ENCODE data around the gene AP3B2.

DNA sequence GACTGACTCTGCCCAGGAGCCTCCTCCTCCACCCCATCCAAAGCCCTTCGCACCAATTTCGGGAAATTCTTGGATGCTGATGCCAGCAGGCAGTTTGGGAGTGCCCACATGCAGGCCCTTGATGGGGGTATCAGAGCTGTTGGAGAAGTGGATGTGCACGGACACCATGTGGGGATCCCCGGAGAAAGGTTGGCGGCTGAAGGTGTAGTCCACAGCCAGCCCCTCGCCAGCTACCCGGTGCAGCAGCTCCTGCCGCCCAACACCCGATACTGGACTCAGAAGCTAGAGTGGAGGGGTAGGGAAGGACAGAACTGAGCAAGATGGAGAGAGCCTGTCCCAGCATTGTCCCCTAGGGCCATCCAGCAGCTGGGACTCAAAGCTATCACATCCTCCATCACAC, 47.0 kb downstream of the AP3B2 start:
- TF ChIP-seq, protein P1, sequence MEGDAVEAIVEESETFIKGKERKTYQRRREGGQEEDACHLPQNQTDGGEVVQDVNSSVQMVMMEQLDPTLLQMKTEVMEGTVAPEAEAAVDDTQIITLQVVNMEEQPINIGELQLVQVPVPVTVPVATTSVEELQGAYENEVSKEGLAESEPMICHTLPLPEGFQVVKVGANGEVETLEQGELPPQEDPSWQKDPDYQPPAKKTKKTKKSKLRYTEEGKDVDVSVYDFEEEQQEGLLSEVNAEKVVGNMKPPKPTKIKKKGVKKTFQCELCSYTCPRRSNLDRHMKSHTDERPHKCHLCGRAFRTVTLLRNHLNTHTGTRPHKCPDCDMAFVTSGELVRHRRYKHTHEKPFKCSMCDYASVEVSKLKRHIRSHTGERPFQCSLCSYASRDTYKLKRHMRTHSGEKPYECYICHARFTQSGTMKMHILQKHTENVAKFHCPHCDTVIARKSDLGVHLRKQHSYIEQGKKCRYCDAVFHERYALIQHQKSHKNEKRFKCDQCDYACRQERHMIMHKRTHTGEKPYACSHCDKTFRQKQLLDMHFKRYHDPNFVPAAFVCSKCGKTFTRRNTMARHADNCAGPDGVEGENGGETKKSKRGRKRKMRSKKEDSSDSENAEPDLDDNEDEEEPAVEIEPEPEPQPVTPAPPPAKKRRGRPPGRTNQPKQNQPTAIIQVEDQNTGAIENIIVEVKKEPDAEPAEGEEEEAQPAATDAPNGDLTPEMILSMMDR (IDR thresholded peaks at IDR 0.05) = no peak
- TF ChIP-seq POLR2A (IDR thresholded peaks at IDR 0.05) = no peak

Data from testis (tissue), 2 donors.